GM12801 (cell line): ENCODE measurements around the gene LCE1C.

Experiments
- CTCF ChIP-seq: IDR thresholded peaks from one replicate; pipeline ENCODE4 v1.5.1; 2011; ENCODE audit warnings: control low read depth; ENCODE audit not compliant: insufficient read length; ENCODE audit errors: extremely low read depth

The LCE1C gene

GRCh38 chr1:152806576-152806975 lies at the start of gene LCE1C:
Gene LCE1C (minus strand): TSS chr1:152806651. CDS start chr1:152805478, 1,173 bp downstream.
- no peak for TF ChIP-seq CTCF

GRCh38 chr1:152855661-152856060 lies 49.2 kb upstream of the LCE1C start:
- no peak for TF ChIP-seq CTCF

- no peak for TF ChIP-seq CTCF
Observed at GRCh38 chr1:152842556-152842955, 36.1 kb upstream of the LCE1C start, which contains the start of gene LCE6A. Gene LCE6A (plus strand): TSS chr1:152842856. CDS start chr1:152843521, 665 bp downstream.

- TF ChIP-seq CTCF: no peak
Observed at GRCh38 chr1:152836870-152837269, 30.4 kb upstream of the LCE1C start.

- TF ChIP-seq CTCF: no peak
Observed at GRCh38 chr1:152827173-152827572, 20.7 kb upstream of the LCE1C start, which contains the start of gene LCE1A. Gene LCE1A (plus strand): TSS chr1:152827473. CDS start chr1:152827473, 0 bp downstream.

- no peak for TF ChIP-seq CTCF
Observed at GRCh38 chr1:152824964-152825363, 18.5 kb upstream of the LCE1C start.

- no peak for TF ChIP-seq CTCF
Observed at GRCh38 chr1:152823294-152823693, 16.8 kb upstream of the LCE1C start.
